Measurements from ENCODE around the gene ZP1.

GRCh38 chr11:60858236-60858635 is 9.1 kb upstream of the ZP1 start:
- TF ChIP-seq POLR2A (IDR thresholded peaks at IDR 0.05) (no peak), CTCF (IDR thresholded peaks at IDR 0.05) (no peak)

All from testis (tissue), 2 donors.